Peyer's patch (tissue), 4 donors: ENCODE results near the gene BMPR1A.
"Not testable (repeated sequence)": the region's sequence is repeated elsewhere in the genome, so short reads cannot be mapped to it uniquely, and the experiment has no call there.

ENCODE experiments used
- POLR2A ChIP-seq, 2 donors: fragments of 450-650 bp; IDR thresholded peaks; one replicate each; pipeline ENCODE4 v1.5.1; 2017; ENCODE audit warnings: antibody characterized with exemption in 2 of 2, mild to moderate bottlenecking in 2 of 2, moderate library complexity in 2 of 2
- TF ChIP-seq, protein P1 (sequence below), 6 experiments: fragments of 450-650 bp in 4 of 6; fragments of 200-600 bp in 2 of 6; sonication (generic) in 1 of 6; IDR thresholded peaks; one replicate each; pipeline ENCODE4 v1.5.1; 2017 to 2019; ENCODE audit warnings: antibody characterized with exemption in 6 of 6, mild to moderate bottlenecking in 3 of 6, moderate library complexity in 1 of 6

DNA sequence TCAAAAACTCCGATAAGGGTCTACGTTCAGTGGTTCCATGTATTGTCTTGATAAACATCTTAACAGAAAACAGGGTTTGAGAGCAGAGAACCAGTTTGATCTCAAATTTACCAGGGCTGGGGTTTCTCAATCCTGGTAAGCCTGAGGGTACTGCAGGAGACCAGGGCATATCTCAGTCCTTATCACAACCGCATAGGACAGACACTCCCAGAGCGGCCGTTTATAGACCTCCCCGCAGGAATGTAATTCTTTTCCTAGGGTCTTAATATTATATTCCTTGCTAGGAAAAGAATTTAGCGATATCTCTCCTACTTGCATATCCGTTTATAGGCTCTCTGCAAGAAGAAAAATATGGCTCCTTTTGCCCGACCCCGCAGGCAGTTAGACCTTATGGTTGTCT is 196.3 kb downstream of the BMPR1A start:
- TF ChIP-seq, protein P1, sequence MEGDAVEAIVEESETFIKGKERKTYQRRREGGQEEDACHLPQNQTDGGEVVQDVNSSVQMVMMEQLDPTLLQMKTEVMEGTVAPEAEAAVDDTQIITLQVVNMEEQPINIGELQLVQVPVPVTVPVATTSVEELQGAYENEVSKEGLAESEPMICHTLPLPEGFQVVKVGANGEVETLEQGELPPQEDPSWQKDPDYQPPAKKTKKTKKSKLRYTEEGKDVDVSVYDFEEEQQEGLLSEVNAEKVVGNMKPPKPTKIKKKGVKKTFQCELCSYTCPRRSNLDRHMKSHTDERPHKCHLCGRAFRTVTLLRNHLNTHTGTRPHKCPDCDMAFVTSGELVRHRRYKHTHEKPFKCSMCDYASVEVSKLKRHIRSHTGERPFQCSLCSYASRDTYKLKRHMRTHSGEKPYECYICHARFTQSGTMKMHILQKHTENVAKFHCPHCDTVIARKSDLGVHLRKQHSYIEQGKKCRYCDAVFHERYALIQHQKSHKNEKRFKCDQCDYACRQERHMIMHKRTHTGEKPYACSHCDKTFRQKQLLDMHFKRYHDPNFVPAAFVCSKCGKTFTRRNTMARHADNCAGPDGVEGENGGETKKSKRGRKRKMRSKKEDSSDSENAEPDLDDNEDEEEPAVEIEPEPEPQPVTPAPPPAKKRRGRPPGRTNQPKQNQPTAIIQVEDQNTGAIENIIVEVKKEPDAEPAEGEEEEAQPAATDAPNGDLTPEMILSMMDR (IDR thresholded peaks at IDR 0.05) = not testable (repeated sequence)
- not testable (repeated sequence) for TF ChIP-seq POLR2A (IDR thresholded peaks at IDR 0.05)
